Limb (tissue), 2 donors: ENCODE results near the gene BRF1.

Experiments
- DNase-seq, 2 donors: peaks; one replicate each; pipeline ENCODE4 v3.0.0-alpha.2; 2016; ENCODE audit errors: extremely low spot score in 2 of 2

BRF1 gene

GRCh38 chr14:105268736-105269354 lies 32.0 kb downstream of the BRF1 start:
- DNase-seq: no peak

- no peak for DNase-seq
Measured at GRCh38 chr14:105267820-105268548, 32.8 kb downstream of the BRF1 start.

GRCh38 chr14:105261781-105262180 lies 39.0 kb downstream of the BRF1 start:
- no peak for DNase-seq

- no peak for DNase-seq
Measured at GRCh38 chr14:105260959-105261358, 39.8 kb downstream of the BRF1 start.

GRCh38 chr14:105258846-105259245 lies 42.0 kb downstream of the BRF1 start:
- no peak for DNase-seq

GRCh38 chr14:105257464-105257863 lies 43.3 kb downstream of the BRF1 start:
- no peak for DNase-seq

GRCh38 chr14:105256292-105256960 lies 44.4 kb downstream of the BRF1 start:
- no peak for DNase-seq

- DNase-seq: no peak
Measured at GRCh38 chr14:105255021-105255507, 45.7 kb downstream of the BRF1 start.

GRCh38 chr14:105253329-105253682 lies 47.5 kb downstream of the BRF1 start:
- DNase-seq: no peak

GRCh38 chr14:105252552-105253328 lies 48.1 kb downstream of the BRF1 start:
- DNase-seq: no peak

GRCh38 chr14:105251920-105252319 lies 48.9 kb downstream of the BRF1 start:
- no peak for DNase-seq

GRCh38 chr14:105250986-105251385 lies 49.8 kb downstream of the BRF1 start:
- DNase-seq: no peak

- no peak for DNase-seq
Measured at GRCh38 chr14:105250008-105250366, 50.8 kb downstream of the BRF1 start.

- DNase-seq: no peak
Measured at GRCh38 chr14:105249182-105250007, 51.4 kb downstream of the BRF1 start.

- DNase-seq: peak; percentile 91 to 93
Measured at GRCh38 chr14:105248368-105249181, 52.2 kb downstream of the BRF1 start, which contains the start of gene BTBD6. TSS of gene BTBD6 (plus strand) at chr14:105248533. CDS start at chr14:105248712, 179 bp downstream.

- DNase-seq: no peak
Measured at GRCh38 chr14:105247715-105248367, 53.0 kb downstream of the BRF1 start.

GRCh38 chr14:105247026-105247425 lies 53.8 kb downstream of the BRF1 start:
- DNase-seq: no peak

GRCh38 chr14:105244334-105244733 lies 56.5 kb downstream of the BRF1 start:
- no peak for DNase-seq

GRCh38 chr14:105241641-105242040 lies 59.2 kb downstream of the BRF1 start:
- no peak for DNase-seq
